Measurements from ENCODE around the gene MS4A18.

GRCh38 chr11:60756307-60757032 is 31.9 kb downstream of the MS4A18 start, which contains the start of gene MS4A15:
- TF ChIP-seq POU2F2 (IDR thresholded peaks at IDR 0.05; ENCODE audit: low read depth, low read length) (no peak), POLR2A (IDR thresholded peaks at IDR 0.05; ENCODE audit: low read depth, low read length) (no peak), TAF1 (IDR thresholded peaks at IDR 0.05; ENCODE audit: low read depth, low read length) (no peak), POLR2AphosphoS5 (IDR thresholded peaks at IDR 0.05; ENCODE audit: low read depth, low read length) (no peak), SPI1 (IDR thresholded peaks at IDR 0.05; ENCODE audit: low read depth, low read length) (no peak), PAX5 (IDR thresholded peaks at IDR 0.05; ENCODE audit: insufficient read depth, low read length, severe bottlenecking) (no peak)

Measured in GM12891 (cell line).